Ishikawa (cell line): ENCODE data around the gene PSMD13.

Experiments
- CEBPB ChIP-seq: IDR thresholded peaks from 2 replicates; pipeline ENCODE4 v1.6.1; 2012
- EGR1 ChIP-seq: IDR thresholded peaks from 2 replicates; pipeline ENCODE4 v1.6.1; 2012
- EP300 ChIP-seq: IDR thresholded peaks from 2 replicates; pipeline ENCODE4 v1.6.1; 2012; ENCODE audit warnings: borderline replicate concordance
- FOXM1 ChIP-seq: IDR thresholded peaks from 2 replicates; pipeline ENCODE4 v1.6.1; 2012; ENCODE audit warnings: low read depth, borderline replicate concordance
- TAF1 ChIP-seq: IDR thresholded peaks from 2 replicates; pipeline ENCODE4 v1.6.1; 2012; ENCODE audit warnings: low read depth, mild to moderate bottlenecking
- TCF12 ChIP-seq: IDR thresholded peaks from 2 replicates; pipeline ENCODE4 v1.6.1; 2012; ENCODE audit warnings: low read depth
- YY1 ChIP-seq: IDR thresholded peaks from 2 replicates; pipeline ENCODE4 v1.6.1; 2012; ENCODE audit warnings: low read depth
- ZBTB7A ChIP-seq: IDR thresholded peaks from 2 replicates; pipeline ENCODE4 v1.6.1; 2012; ENCODE audit warnings: low read depth
- TF ChIP-seq, protein P1 (sequence below): IDR thresholded peaks from 2 replicates; pipeline ENCODE4 v1.6.1; 2012; ENCODE audit warnings: low read depth, mild to moderate bottlenecking
- TF ChIP-seq, protein P2 (sequence below): IDR thresholded peaks from 2 replicates; pipeline ENCODE4 v1.6.1; 2012

DNA sequence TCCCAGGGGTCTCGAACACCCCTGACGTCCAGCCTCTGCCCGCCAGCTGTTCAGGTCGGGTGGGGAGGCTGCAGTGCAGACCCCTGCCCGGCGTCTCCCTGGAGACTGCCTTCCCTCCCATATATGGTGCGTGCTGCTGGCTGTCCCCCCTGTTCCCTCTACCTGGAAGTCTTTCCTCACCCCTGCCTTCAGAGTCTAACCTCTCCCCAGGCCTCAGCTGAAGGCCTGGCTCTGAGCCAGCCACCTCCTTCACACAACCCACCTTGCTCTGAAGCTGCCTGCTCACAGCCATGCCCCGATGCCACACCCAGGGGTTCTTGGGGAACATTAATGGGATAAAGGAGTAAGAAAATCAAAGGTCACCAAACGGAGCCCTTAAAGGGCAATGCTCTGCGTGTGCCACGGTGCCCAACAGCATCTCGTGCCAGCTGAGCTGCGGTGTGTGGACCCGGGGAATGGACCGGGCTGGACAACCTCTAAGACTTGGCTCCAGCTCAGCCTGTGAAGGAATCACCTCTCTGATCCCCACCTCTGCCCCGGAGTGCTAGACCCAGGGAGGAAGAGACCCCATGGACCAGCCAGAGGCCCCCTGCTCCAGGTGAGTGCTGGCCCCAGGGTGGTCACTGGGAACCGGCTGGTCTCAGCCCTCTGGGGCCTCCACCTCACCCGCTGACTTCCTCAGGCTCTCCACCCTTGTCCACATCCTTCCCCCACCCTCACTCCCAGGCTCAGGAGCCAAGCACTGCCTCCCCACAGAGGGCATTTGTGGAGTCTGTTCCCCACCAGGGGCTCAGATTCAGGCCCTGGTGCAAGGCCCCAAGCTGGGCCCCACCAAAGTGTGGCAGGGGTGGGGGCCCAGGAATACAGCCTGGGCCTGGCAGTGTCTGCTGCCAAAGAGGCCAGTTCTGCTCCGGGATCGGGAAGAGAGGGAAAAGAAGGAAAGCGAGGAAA lies 41.5 kb downstream of the PSMD13 start, which contains the start of gene NLRP6:
- TF ChIP-seq TAF1, result no peak
- TF ChIP-seq, protein P1, sequence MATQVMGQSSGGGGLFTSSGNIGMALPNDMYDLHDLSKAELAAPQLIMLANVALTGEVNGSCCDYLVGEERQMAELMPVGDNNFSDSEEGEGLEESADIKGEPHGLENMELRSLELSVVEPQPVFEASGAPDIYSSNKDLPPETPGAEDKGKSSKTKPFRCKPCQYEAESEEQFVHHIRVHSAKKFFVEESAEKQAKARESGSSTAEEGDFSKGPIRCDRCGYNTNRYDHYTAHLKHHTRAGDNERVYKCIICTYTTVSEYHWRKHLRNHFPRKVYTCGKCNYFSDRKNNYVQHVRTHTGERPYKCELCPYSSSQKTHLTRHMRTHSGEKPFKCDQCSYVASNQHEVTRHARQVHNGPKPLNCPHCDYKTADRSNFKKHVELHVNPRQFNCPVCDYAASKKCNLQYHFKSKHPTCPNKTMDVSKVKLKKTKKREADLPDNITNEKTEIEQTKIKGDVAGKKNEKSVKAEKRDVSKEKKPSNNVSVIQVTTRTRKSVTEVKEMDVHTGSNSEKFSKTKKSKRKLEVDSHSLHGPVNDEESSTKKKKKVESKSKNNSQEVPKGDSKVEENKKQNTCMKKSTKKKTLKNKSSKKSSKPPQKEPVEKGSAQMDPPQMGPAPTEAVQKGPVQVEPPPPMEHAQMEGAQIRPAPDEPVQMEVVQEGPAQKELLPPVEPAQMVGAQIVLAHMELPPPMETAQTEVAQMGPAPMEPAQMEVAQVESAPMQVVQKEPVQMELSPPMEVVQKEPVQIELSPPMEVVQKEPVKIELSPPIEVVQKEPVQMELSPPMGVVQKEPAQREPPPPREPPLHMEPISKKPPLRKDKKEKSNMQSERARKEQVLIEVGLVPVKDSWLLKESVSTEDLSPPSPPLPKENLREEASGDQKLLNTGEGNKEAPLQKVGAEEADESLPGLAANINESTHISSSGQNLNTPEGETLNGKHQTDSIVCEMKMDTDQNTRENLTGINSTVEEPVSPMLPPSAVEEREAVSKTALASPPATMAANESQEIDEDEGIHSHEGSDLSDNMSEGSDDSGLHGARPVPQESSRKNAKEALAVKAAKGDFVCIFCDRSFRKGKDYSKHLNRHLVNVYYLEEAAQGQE, result no peak
- no peak for TF ChIP-seq FOXM1
- TF ChIP-seq, protein P2, sequence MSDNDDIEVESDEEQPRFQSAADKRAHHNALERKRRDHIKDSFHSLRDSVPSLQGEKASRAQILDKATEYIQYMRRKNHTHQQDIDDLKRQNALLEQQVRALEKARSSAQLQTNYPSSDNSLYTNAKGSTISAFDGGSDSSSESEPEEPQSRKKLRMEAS, result no peak
- TF ChIP-seq CEBPB, result no peak
- TF ChIP-seq TCF12, result no peak
- TF ChIP-seq YY1, result no peak
- TF ChIP-seq ZBTB7A, result no peak
- TF ChIP-seq EGR1, result no peak
- no peak for TF ChIP-seq EP300
